Urothelium cell line (cell line): Measurements from ENCODE around the gene QKI.
"Not testable (repeated sequence)": the region's sequence is repeated elsewhere in the genome, so short reads cannot be mapped to it uniquely, and the experiment has no call there.

Experiments
- DNase-seq: peaks from one replicate; pipeline ENCODE4 v3.0.0; 2011; ENCODE audit warnings: low spot score, mixed read lengths
- FAIRE-seq: peaks from 2 replicates; lab custom pipeline; 2011; peaks lifted over from hg19 to GRCh38; lab: Jason Lieb, UNC

Gene QKI

DNA sequence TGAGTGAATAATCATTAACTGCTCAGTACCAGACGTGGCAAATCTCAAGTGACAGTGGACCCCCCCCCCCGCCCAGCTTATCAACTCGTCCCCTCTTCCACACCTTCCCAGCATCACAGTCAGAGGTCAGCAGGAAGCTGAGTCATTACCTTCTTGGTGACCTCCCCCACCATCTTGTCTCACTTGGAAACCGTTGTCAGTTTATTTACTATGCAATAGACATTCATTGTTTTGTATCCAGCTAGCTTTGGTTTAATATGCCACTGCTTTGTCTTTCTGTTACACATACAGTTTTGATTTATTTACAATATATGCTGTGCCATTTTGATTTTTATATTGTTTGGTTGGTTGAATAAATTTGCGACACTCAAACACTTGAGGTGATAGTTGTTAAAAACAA lies 158.1 kb downstream of the QKI start:
- FAIRE-seq (no peak), DNase-seq (peak; percentile 40)

DNA sequence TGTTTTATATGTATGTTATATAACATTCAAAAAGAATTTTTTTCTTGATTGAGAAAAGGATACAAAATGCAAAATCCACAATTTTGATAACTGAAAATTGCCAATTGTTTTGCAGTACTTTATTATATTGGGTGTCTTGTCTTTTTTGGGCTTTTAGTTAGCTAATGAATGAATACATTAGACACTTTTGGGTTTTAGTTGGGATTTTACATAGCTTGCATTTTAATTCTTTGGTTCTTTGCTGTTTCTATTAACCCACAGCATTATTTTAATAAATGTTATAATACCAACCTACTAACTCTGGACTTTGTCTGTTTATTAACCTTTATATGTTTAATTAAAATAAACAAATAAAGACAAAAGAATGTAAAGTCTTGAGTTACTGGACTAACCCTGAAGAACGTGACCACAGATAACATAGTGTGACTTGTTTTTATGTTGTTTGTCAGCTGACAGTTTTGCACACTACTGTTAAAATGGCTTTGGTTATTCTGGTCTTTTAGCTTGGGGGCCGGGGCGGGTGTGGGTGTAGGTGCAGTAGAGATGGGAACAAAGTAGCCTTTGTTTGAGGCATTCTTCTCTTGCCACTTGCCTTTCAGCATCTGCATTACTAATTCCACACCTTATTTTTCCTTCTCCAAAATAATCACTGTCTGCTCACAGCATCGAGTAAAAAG lies 159.1 kb downstream of the QKI start:
- FAIRE-seq = no peak
- no peak for DNase-seq

DNA sequence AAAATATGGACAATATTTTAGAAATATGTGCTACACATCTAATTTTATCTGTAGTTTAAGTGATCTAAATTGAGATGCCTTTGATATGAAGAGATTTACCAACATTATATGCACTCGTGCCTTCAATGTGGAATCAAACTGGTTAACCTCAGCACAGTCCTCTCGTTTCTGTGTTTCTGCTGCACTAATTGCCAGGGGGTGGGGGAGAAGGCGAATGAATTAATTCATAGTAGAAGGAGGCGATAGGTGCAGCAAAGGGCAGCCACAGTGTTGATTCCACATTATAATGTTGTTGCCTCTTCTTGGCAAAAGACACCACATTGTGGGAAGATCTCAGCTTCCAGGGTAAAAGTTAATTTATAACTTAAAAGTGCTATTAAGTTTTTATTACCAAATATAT lies 161.6 kb downstream of the QKI start:
- no peak for DNase-seq
- FAIRE-seq = no peak

DNA sequence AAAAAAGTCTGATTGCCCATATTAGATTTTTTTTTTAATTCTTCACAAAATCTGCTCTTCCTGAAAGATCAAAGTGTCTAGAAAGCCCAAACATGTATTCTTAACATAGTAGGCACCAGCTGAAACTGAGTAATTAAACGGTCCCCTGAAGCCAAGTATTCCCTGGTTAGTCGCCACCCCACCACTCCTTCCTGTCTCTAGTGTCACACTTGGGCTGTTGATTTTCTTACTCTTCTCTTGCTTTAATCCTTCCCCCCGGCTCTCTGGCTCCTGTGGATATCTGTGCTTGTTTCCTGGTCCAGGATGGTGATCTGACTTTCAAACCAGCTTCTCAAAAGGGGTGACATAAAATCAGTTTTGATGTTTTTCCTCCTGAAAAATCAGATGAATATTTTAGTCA lies 162.9 kb downstream of the QKI start:
- DNase-seq (no peak), FAIRE-seq (no peak)

DNA sequence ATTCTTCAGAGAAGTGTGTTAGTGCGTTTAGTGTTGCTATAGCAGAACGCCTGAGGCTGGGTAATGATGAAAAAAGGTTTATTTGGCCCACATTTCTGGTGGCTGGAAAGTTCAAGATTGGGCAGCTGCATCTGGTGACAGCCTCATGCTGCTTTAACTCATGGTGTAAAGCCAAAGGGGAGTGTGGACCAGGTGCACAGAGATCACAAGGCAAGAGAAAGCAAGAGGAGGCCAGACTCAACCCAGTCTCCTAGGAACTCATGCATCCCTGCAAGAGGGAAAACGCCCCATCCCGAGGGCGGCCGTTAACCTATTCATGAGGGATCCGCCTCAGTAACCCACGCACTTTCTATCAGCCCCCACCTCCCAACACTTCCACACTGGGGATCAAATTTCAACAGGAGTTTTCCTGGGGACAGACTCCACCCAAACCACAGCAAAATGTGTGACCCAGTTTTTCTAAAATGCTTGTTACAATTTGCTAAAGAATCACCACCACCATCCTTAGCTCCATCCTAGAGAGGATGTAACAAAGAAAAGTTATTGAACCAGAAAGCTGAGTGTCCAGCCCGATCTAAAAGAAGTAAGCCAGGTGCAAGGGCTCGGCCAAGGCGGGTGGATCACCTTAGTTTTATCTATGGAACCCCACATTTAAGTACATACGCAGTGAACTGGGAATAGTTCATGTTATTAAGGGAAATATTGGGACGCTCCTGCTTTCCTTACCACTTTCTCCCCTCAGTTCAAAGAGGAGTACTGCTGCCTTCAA lies 164.8 kb downstream of the QKI start:
- DNase-seq = no peak
- FAIRE-seq = no peak

DNA sequence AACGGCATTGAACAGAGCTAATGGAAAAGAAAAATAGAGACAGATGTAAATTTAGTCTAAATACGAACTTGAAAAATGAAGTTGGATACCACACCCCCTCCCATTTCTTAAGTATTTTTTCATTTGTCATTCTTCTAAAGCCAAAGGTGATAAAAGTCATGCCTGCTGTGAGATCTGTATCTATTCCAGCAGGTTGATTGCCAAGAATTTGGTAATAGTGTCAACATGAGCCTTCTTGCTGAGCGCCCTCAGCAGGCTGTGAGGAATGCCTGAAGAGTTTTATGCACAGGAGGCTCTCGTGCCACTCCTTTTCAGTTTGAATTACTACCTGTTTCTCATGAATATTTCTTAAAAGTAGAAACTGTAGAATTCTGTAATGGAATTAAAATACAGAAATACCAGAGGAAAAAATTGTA lies 165.4 kb downstream of the QKI start:
- FAIRE-seq (no peak), DNase-seq (no peak)

DNA sequence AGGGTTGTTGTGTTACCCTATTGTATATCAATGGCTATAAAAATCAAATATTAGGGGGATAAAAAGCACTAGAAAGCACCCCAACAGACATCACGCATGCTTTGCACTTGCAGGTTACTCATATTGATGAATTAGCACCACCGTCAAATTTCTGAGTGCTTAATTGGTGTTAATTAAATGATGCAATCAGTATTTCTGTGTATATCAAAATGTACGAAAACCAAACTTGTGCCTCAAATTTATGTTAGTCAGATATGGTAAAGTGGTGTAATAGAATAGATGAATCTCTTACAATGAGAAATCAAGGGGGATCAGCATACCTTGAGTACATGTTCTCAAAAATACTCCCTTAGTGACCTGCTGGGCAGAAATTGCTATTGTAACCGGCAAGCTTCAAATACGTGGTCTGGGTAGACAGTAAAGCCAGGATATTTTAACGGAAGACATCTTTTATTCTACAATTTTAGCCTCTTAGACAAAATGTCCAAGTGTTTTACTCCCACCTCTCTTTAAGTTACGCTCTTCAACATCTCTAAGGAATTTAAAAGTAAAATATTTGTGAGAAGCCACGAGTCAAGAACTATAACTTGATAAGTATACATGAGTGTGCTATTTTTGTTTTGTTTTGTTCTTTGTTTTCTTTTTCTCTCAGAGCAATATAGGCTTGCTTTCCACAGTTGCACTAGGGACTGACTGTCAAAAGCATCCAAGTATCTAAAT lies 166.0 kb downstream of the QKI start:
- DNase-seq (no peak), FAIRE-seq (no peak)

DNA sequence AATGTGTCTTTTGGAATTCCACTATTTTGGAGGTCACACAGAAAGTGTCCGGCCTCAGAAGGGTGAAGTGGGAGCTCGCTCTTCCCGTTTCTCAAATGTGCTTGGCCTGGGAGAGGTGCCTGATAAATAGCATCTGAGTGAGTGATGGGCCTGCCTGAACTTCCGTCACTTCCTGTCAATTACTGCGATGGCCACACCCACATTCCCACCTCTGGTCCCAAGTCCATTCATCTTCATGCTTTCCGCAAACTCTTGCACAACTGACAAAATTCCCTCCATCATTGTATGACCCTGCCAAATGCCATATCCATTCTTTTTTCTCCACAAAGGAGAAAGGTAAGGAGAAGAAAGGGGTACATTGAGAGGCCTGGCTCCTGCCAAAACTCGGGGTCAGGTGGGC lies 169.0 kb downstream of the QKI start:
- FAIRE-seq = no peak

DNA sequence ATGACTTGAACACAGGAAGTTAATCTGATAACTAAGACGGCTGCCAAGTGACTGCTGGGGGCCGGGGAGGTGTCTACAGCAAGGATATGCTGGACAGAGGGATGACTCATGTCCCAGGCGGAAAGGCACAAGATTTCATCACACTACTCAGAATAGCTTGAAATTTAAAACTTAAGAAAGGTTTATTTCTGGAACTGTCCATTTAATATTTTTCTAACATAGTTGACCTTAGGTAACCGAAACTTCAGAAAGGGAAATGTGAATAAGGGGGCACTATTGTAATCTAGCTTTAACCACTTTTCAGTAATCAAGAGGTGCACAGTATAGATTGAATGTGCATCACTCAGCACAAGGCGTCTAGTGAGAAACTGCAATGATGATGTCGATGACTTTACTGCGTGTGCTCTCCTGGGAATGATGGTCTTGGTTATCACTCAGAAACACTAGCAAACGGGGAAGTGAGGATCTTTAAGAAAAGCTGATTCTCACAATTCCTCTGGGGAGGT lies 171.5 kb downstream of the QKI start:
- peak; percentile 65 for DNase-seq
- FAIRE-seq = peak; percentile 32

More for the DNA sequence above, 169.0 kb downstream of the QKI start:
- no peak for DNase-seq

DNA sequence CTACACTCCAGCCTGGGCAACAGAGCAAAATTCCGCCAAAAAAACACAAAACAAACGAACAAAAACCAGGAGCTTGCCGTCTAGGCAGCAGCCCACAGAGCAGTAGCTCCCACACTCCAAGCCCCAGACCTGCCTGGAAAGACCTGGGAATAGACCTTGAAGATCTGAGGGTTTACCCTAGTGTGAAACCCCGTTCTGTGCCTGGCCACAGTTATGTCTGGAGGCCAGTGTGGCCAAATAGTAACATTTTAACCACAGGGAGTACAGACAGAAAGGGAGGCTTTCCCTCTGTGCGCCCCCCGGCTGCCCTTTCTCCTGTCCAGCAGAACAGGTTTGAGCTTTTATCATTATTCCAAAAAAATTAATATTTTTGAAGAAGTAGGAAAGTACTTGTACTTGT lies 172.4 kb downstream of the QKI start:
- DNase-seq (no peak), FAIRE-seq (no peak)

DNA sequence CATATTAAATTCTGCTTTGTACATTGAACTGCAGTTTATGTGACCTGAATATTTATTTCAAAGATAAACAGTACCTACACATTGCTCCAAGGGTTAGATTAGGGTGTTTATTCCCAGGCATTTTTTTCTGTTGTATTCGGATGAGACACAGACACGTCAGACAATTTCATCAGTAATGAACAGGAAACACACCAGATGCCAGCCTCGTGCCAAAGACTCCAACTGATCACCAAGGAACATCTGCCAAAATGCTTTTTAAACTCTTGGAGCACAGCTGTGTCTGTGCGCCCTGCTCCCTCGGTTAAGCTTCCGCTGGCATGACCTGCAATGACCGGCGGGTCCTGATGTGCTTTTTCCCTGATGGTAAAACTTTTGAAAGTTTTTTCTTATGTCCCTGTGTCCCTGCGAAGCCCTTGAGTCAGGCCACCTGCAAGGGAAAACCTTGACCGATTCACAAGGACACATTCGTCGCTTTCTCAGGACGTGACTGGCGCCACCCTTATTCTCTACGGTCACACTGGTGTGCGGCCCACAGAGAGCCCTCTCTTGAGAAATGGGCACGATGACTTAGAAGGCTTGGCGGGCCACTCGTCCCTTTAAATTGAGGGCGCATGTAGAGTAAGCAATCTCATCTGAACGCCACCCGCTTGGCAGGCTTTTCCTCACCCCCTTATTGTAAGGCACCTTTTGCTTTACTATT lies 173.9 kb downstream of the QKI start:
- DNase-seq (peak; percentile 19), FAIRE-seq (no peak)

DNA sequence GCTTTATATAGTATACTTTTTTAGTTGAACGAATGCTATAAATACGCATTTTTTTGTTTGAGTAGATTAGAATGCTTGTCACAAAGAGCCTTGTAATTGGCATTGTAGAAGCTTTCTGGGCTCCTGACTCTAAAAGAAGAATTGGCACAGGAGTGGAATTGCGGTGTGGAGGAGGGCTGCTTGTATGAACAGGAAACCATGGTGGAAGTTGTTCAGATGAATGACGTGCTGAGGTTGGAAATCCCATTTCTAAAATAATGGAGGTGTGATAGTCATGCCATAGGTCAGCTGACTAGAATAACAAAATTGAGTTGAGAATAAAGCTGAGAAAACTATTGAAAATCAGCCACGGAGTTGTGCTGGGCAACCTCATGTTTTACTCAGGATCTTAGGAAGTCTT lies 174.9 kb downstream of the QKI start:
- DNase-seq = no peak
- FAIRE-seq = no peak

DNA sequence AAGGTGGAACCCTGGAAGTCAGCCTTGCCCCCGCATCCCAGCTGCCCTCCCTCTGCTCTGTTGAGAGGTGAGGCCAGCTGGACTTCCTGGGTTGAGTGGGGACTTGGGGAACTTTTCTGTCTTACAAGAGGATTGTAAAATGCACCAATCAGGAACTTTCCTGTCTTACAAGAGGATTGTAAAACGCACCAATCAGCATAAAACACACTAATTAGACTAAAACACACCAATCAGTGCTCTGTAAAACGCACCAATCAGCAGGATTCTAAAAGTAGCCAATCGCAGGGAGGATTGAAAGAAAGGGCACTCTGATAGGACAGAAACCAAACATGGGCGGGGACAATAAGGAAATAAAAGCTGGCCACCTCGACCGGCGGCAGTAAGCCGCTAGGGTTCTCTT lies 175.6 kb downstream of the QKI start:
- DNase-seq, FAIRE-seq: not testable (repeated sequence)

DNA sequence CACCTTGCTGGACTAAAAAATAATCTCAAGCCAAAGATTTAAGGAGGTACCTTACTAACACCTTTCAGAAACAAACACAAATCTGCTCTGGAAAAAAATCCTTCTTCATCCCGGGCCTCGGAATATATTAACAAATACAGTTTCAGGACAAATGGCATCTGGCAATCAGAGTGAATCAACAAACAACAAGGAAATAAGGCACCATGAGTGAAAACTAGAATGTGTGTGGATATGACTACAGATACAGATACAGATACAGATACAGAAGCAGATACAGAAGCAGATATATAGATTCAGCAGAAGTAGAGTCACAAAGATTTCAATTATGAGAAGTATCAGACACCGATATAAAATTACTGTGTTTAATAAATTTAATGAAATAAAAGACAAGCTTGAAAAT lies 178.4 kb downstream of the QKI start:
- no peak for FAIRE-seq
- DNase-seq = no peak

DNA sequence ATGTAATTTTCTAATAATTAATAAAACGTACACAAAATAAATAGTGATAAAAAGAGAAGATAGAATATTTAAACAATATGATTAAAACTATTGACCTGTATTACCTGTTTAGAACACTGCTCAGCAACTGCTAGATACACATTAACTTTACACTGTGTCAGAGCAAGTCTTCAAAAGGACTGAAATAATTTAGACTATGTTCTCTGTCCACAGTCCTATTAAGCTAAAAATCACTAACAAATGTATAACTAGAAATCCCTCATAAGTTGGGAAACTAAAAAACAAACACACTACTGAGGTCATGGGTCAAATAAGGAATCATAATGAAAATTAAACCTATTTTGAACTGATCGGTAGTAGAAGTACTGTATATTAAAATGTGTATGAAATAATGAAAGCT lies 181.7 kb downstream of the QKI start:
- no peak for FAIRE-seq
- DNase-seq = no peak

DNA sequence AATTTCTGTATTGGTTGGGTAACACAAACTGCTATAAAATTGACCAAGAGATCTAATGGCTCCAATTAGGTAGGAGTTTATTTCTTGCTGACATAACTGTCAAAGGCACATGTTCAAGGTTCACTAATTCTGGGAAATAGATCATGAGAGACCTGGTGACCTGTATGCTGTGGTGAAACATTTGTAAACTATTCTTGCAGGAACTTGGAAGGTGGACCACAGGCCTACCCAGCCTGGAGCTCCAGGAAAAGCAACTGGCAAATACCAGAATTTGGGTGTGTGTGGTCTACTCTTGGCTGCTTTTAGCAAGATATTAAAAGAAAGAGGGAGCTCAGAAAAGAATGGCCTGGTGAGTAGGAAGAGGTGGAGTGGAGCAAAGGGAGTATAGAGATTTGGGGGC lies 184.6 kb downstream of the QKI start:
- FAIRE-seq = no peak
- DNase-seq = no peak

DNA sequence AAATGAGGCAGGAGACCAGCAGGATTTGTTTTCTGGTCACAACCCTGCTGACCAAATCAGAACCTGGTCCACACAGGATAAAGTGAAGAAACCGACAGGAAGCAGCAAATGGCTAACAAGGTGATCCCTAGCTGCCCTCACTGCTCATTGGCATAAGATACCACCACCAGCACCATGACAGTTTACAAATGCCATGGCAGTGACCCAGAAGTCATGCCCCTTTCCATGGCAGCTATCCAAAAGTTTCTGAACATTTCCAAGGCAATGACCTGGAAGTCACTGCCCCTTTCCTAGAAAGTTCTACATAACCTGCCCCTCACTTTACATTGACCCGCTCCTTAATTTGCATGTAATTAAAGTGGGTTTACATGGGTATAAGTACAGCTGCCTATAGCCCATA lies 185.2 kb downstream of the QKI start:
- FAIRE-seq = no peak
- DNase-seq = no peak

DNA sequence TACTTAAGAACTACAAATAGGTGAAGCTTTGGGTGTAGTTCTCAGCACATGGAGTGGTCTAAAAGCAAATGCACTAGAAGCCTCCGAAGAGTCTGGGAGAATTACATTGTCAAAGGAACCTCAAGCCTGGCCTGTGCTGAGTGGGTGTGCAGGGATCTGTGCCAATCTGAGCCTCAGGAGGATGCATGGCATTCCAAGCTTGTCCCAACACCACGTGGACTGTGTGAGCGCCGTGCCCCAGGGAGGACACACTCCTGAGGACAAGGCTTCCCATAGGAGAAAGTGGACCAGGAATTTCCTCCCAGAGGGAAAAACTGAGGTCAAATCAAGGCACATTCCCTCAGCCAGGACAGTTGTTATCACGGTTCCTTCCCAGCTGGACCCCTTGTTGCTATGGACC lies 185.8 kb downstream of the QKI start:
- no peak for FAIRE-seq

DNA sequence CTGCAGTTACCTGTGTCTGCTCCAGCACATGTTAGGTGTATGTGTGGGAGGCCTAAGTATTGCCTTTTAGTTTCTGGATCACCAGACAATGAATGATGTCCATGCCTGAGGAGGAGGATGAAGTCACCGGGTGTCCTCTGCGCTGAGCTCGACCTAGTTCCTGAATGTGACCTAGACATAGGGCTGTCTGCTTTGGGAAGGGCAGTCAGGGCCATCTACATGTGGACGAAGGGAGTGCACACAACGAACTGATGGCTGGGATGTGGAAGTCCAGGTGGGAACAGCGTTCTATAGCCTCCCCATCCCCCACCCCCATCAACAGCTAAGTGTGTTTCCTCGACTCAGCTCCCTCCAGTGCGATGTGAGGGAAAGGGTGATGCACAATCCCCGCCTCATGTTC lies 186.3 kb downstream of the QKI start:
- FAIRE-seq (no peak), DNase-seq (no peak)

More for the DNA sequence above, 185.8 kb downstream of the QKI start:
- DNase-seq = no peak

DNA sequence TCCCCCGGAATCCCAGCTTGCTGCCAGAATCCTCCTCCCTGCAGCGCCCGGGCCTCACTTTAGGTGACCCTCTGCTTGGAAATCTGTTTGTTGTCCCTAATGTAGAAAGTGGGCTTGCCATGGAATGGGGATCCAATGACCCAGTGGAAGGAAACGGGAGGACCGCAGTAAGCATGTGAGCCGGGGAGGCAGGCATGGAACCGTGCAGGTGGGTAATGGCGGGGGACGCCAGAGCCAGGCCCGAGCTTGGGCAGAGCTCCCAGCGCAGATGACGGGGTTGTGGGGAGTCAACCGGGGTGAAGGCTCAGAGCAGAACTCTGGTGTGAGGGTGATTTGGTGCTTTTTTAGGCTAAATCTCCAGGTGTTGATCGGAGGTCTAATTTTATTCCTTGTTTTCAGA lies 188.3 kb downstream of the QKI start:
- FAIRE-seq (no peak), DNase-seq (no peak)

DNA sequence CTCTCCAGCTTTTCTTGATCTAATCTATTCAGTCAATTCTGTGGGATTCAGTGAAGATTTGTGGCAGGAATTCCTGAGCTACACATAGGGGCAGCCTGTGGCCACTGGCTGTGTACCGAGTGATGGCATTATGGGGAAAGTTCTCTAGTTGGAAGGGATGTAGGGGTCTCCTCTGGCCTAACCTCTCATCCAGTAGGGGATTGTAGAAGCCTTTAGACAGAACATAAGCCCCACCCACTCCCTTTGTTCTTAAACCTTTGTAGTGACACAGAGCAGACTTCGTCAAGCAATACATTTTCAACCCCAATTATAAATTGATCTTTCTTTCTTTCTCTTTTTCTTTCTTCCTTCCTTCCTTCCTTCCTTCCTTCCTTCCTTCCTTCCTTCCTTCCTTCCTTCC lies 188.9 kb downstream of the QKI start:
- DNase-seq = no peak
- no peak for FAIRE-seq
